Measurements from ENCODE around the gene GPR149. TPM values are rescaled to one million over a fixed set of nuclear protein-coding genes. Genes with fewer than 3 reads are reported as not detected.

GPR149 gene
- total RNA-seq, 1 experiment from 2014 or later, result not detected

GRCh38 chr3:154294016-154294415 is 136.0 kb downstream of the GPR149 start:
- H3K79me2 ChIP-seq (ENCODE audit: insufficient read depth, low read length), result no peaks in the 10 kb centered on the region
- no peak overlapping the region for H2BK120ac ChIP-seq (ENCODE audit: low read depth, low read length, poor library complexity, severe bottlenecking)
- no CpG with 5 or more reads among the region's 2 CpGs for WGBS (ENCODE audit: extremely low coverage, insufficient read length, low lambda C conversion rate)
- H4K8ac ChIP-seq (replicated peaks; ENCODE audit: insufficient read length, low read depth, low read length), result no peak overlapping the region
- Mint-ChIP-seq H3K4me3 (no peak overlapping the region), H3K9me3 (no peaks in the 10 kb centered on the region), H3K36me3 (ENCODE audit: insufficient read depth in 1 of 3, low read depth in 3 of 3) (peaks cover 31 to 75% (median 62%) of the 10 kb centered on the region in 3 experiments; a peak in 6 of 7 replicates), H3K27me3 (ENCODE audit: low read depth) (no peaks in the 10 kb centered on the region), H3K27ac (no peak overlapping the region), H3K4me1 (no peaks in the 10 kb centered on the region)
- no peaks in the 10 kb centered on the region for H3K23me2 ChIP-seq (ENCODE audit: insufficient read length, low read depth, low read length, poor library complexity, severe bottlenecking)
- no peak overlapping the region for H2BK20ac ChIP-seq (ENCODE audit: low read depth, low read length, poor library complexity, severe bottlenecking)
- no peak overlapping the region for H3K4ac ChIP-seq (ENCODE audit: low read depth, low read length)
- H2AK5ac ChIP-seq (ENCODE audit: insufficient read length, low read length), result no peak overlapping the region
- no peaks in the 10 kb centered on the region for H3K79me1 ChIP-seq (ENCODE audit: insufficient read depth, low read depth, low read length, poor library complexity, severe bottlenecking)
- H3K4me2 ChIP-seq (ENCODE audit: insufficient read depth, insufficient read length, low read length), result no peak overlapping the region
- no peaks in the 10 kb centered on the region for H3K27me3 ChIP-seq (ENCODE audit: insufficient read depth, low read length)
- H3K23ac ChIP-seq (ENCODE audit: insufficient read length, low read depth, low read length), result no peak overlapping the region
- no peak for TF ChIP-seq CTCF (conservative IDR thresholded peaks at IDR 0.05)
- no peak overlapping the region for H3K18ac ChIP-seq (ENCODE audit: insufficient read length, low read depth, low read length)
- DNase-seq, result no peak
- no peaks in the 10 kb centered on the region for H4K20me1 ChIP-seq (ENCODE audit: control insufficient read depth, insufficient read depth, insufficient read length)
- no peaks in the 10 kb centered on the region for H3K4me1 ChIP-seq (ENCODE audit: insufficient read depth, low read length)
- H2BK5ac ChIP-seq (ENCODE audit: insufficient read length, low read length), result no peak overlapping the region
- no peak overlapping the region for H2BK15ac ChIP-seq (ENCODE audit: low read depth, low read length)
- H2AFZ ChIP-seq (ENCODE audit: low read length), result no peak overlapping the region
- no peaks in the 10 kb centered on the region for H3K9me3 ChIP-seq (ENCODE audit: control insufficient read depth, low read depth, low read length)
- no peak overlapping the region for H3T11ph ChIP-seq (ENCODE audit: low read length)
- no peak overlapping the region for H4K5ac ChIP-seq (ENCODE audit: insufficient read length, low read depth, low read length)
- H4K91ac ChIP-seq (ENCODE audit: insufficient read length, low read depth, low read length), result no peak overlapping the region
- no peak overlapping the region for H3K27ac ChIP-seq (ENCODE audit: insufficient read length, low read depth, low read length)
- H3K14ac ChIP-seq (ENCODE audit: insufficient read depth, low read length), result no peak overlapping the region
- no peak overlapping the region for H3K9ac ChIP-seq (ENCODE audit: extremely low read depth, insufficient read length, low read length)
- no peak overlapping the region for H2BK12ac ChIP-seq (ENCODE audit: insufficient read length, low read depth, low read length)
- H3K56ac ChIP-seq (ENCODE audit: insufficient read length, low read depth, low read length), result no peak overlapping the region
